Measurements from ENCODE around the gene GALM. TPM values are rescaled to one million over a fixed set of nuclear protein-coding genes. Genes with fewer than 3 reads are reported as not detected.

Gene GALM
- total and polyA plus RNA-seq, 2 donors (not counting 3 experiments of a cell fraction or from before 2014, with no cell fraction given), result 4.8 to 6.1 TPM

GRCh38 chr2:38635139-38635538 is 30.8 kb upstream of the GALM start:
- Histone ChIP-seq H3K9me3 (replicated peaks; ENCODE audit: control insufficient read depth, insufficient read depth, low read length) (no peaks in the 10 kb centered on the region), H3K4me2 (ENCODE audit: insufficient read depth, low read length) (no peak overlapping the region), H3K9ac (replicated peaks; ENCODE audit: extremely low read depth, insufficient read depth, low read length) (no peak overlapping the region), H4K20me1 (replicated peaks; ENCODE audit: control insufficient read depth, extremely low read depth, insufficient read depth, low read length) (no peaks in the 10 kb centered on the region), H3K4me3 (replicated peaks in 1 of 3; ENCODE audit: insufficient read depth in 1 of 3, low read depth in 1 of 3, low read length in 3 of 3) (no peak overlapping the region), H3K36me3 (ENCODE audit: control insufficient read depth in 2 of 2, extremely low read depth in 1 of 2, insufficient read depth in 2 of 2, low read length in 2 of 2) (no peaks in the 10 kb centered on the region), H3K27ac (ENCODE audit: insufficient read depth, low read depth, low read length) (no peak overlapping the region), H3K79me2 (ENCODE audit: control insufficient read depth, insufficient read depth, low read length) (no peaks in the 10 kb centered on the region), H3K4me1 (ENCODE audit: control insufficient read depth, extremely low read depth, insufficient read depth, low read length) (no peaks in the 10 kb centered on the region), H3K27me3 (ENCODE audit: control insufficient read depth in 2 of 2, insufficient read depth in 2 of 2, low read length in 2 of 2) (no peaks in the 10 kb centered on the region), H3K9me1 (replicated peaks; ENCODE audit: control insufficient read depth, extremely low read depth, insufficient read depth, low read length) (no peaks in the 10 kb centered on the region), H2AFZ (ENCODE audit: low read depth, low read length) (no peak overlapping the region)
- no TSS peak for BruUV-seq (replicated peaks)
- POLR2A ChIA-PET, result no interaction called here
- dilution Hi-C loops (cut with MboI; ENCODE audit: extremely low pct_ligation_motif_present, low sequenced_read_pairs) (no loop called here), intact Hi-C loops (cut with micrococcal nuclease) (no loop called here)
- CTCF ChIA-PET, result interaction anchor here (0.8 to 1.1 kb wide), 2 partner anchors 32 to 53 kb away, joined by 3 to 4 read pairs; no protein-coding TSS in a partner anchor
- no peak for TF ChIP-seq POLR2AphosphoS5 (IDR thresholded peaks at IDR 0.05; ENCODE audit: insufficient read depth, low read depth, low read length)
- FAIRE-seq, result no peak
- DNase-seq (ENCODE audit: low read depth, low spot score), result no peak

DNA sequence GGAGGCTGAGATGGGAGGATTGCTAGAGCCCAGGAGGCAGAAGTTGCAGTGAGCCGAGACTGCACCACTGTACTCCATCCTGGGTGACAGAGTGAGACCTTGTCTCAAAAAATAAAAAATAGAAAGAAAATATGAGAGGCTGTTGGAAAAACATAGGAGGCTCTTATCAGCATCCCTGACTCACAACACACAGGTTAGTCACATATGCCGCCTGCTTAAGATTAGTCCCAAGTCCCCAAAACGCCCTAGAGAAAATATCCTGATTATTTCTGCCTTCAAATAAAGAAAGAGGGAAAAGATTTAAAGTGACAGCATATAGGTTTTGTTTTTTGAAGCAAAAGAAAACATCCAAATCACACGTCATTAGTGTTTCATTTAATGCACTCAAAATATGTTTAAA is 29.8 kb upstream of the GALM start:
- H3K79me2 ChIP-seq (ENCODE audit: control insufficient read depth, insufficient read depth, low read length), result no peaks in the 10 kb centered on the region

More for the DNA sequence above, 29.8 kb upstream of the GALM start:
- no peaks in the 10 kb centered on the region for H3K9me3 ChIP-seq (replicated peaks; ENCODE audit: control insufficient read depth, insufficient read depth, low read length)
- TF ChIP-seq GATA2 (IDR thresholded peaks at IDR 0.05; ENCODE audit: insufficient read depth, insufficient read length, low read depth, low read length), result no peak
- no peak for TF ChIP-seq FOS (IDR thresholded peaks at IDR 0.05; ENCODE audit: borderline replicate concordance, insufficient read depth, low read length)
- TF ChIP-seq POLR2AphosphoS5 (IDR thresholded peaks at IDR 0.05; ENCODE audit: insufficient read depth, low read depth, low read length), result no peak
- no peak for TF ChIP-seq JUN (IDR thresholded peaks at IDR 0.05; ENCODE audit: borderline replicate concordance, insufficient read depth, insufficient read length, low read depth)
- TF ChIP-seq MYC (IDR thresholded peaks at IDR 0.05; ENCODE audit: low read depth, low read length), result no peak
- no peak for TF ChIP-seq EZH2 (IDR thresholded peaks at IDR 0.05; ENCODE audit: borderline replicate concordance, low read depth, low read length, severe bottlenecking)
- TF ChIP-seq, protein P1, sequence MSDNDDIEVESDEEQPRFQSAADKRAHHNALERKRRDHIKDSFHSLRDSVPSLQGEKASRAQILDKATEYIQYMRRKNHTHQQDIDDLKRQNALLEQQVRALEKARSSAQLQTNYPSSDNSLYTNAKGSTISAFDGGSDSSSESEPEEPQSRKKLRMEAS (IDR thresholded peaks at IDR 0.05; ENCODE audit: insufficient read depth, insufficient read length), result no peak
- no peak for TF ChIP-seq CTCF (IDR thresholded peaks at IDR 0.05; ENCODE audit: extremely low read depth in 1 of 2, insufficient read depth in 1 of 2, low read depth in 1 of 2, low read length in 2 of 2)
- TF ChIP-seq POLR2A (IDR thresholded peaks at IDR 0.05; ENCODE audit: low read depth, low read length), result no peak
- no peak overlapping the region for H3K9ac ChIP-seq (replicated peaks; ENCODE audit: extremely low read depth, insufficient read depth, low read length)
- H3K9me1 ChIP-seq (replicated peaks; ENCODE audit: control insufficient read depth, extremely low read depth, insufficient read depth, low read length), result no peaks in the 10 kb centered on the region
- BruUV-seq (replicated peaks), result no TSS peak
- POLR2A ChIA-PET, result no interaction called here
- no peaks in the 10 kb centered on the region for H4K20me1 ChIP-seq (replicated peaks; ENCODE audit: control insufficient read depth, extremely low read depth, insufficient read depth, low read length)
- intact Hi-C loops (cut with micrococcal nuclease) (no loop called here), dilution Hi-C loops (cut with MboI; ENCODE audit: extremely low pct_ligation_motif_present, low sequenced_read_pairs) (no loop called here)
- no peaks in the 10 kb centered on the region for H3K27me3 ChIP-seq (ENCODE audit: control insufficient read depth in 2 of 2, insufficient read depth in 2 of 2, low read length in 2 of 2)
- H3K4me3 ChIP-seq (replicated peaks in 1 of 3; ENCODE audit: insufficient read depth in 1 of 3, low read depth in 1 of 3, low read length in 3 of 3), result no peak overlapping the region
- no peak for FAIRE-seq
- H2AFZ ChIP-seq (ENCODE audit: low read depth, low read length), result no peak overlapping the region
- no peak overlapping the region for H3K27ac ChIP-seq (ENCODE audit: insufficient read depth, low read depth, low read length)
- DNase-seq (ENCODE audit: low read depth, low spot score), result no peak
- CTCF ChIA-PET, result no interaction called here
- no peaks in the 10 kb centered on the region for H3K4me1 ChIP-seq (ENCODE audit: control insufficient read depth, extremely low read depth, insufficient read depth, low read length)
- no peaks in the 10 kb centered on the region for H3K36me3 ChIP-seq (ENCODE audit: control insufficient read depth in 2 of 2, extremely low read depth in 1 of 2, insufficient read depth in 2 of 2, low read length in 2 of 2)
- no peak overlapping the region for H3K4me2 ChIP-seq (ENCODE audit: insufficient read depth, low read length)

All from endothelial cell of umbilical vein (primary cell).